Umbilical cord (tissue), 2 donors: Measurements from ENCODE around the gene PDZD2. TPM values are rescaled to one million over a fixed set of nuclear protein-coding genes. Genes with fewer than 3 reads are reported as not detected.
"Not testable (repeated sequence)": the region's sequence is repeated elsewhere in the genome, so short reads cannot be mapped to it uniquely, and the experiment has no call there.

Experiments used
- DNase-seq: peaks from one replicate; pipeline ENCODE4 v3.0.0-alpha.2; 2015; ENCODE audit warnings: low spot score
- total RNA-seq: library from RNA; depleted of rRNA; stranded (reverse); fragments of >200 nt; gene quantifications from one replicate; pipeline ENCODE4 v1.2.3, GENCODE V29; 2014; ENCODE audit warnings: low replicate concordance; ENCODE audit not compliant: insufficient read depth

Gene PDZD2
- total RNA-seq, 1 donor from 2014 or later = 5.5 TPM

GRCh38 chr5:31731710-31732301 is 92.9 kb downstream of the PDZD2 start:
- DNase-seq = no peak

GRCh38 chr5:31732821-31733220 is 93.9 kb downstream of the PDZD2 start:
- DNase-seq = not testable (repeated sequence)

GRCh38 chr5:31733371-31733770 is 94.4 kb downstream of the PDZD2 start:
- no peak for DNase-seq

DNA sequence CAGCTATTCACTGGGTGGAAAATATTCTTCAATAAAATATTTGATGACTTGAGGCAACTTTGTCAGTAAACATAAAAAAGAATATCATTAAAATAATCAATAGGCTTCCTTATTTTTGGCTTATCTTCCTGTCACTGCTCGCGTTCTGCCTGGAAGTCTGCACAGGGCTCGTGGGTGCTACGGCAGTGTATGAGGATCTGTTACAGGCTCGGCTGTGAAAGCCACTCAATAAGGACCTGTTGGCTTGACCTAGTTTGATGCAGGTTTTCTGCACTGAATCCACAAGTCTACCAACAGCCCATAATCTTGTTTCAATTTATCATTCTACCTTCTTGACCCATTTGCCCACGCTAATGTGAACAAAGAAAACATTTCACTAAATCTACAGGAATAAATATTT is 97.2 kb downstream of the PDZD2 start:
- no peak for DNase-seq

- DNase-seq = no peak
Measured at GRCh38 chr5:31738199-31738598, 99.3 kb downstream of the PDZD2 start.

DNA sequence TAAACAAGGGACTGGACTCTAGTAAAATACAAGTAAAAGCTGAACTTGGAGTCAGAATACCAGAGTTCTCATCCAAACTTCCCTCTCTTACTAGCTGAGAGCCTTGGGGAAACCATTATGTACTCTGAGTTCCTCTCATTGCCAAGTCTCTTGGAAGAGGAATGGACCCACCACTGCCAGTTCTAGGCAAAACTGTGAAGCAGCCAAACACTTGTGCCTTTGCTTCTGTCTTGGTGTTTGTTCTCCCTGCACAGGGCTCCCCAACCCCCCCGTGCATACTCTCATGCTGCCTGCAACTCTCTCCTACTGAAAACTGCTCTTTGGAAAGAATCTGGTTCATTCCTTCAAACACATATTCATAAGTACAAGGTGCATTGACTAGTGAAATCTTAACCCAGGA is 102.6 kb downstream of the PDZD2 start:
- DNase-seq = no peak

GRCh38 chr5:31743678-31744077 is 104.7 kb downstream of the PDZD2 start:
- DNase-seq = no peak

DNA sequence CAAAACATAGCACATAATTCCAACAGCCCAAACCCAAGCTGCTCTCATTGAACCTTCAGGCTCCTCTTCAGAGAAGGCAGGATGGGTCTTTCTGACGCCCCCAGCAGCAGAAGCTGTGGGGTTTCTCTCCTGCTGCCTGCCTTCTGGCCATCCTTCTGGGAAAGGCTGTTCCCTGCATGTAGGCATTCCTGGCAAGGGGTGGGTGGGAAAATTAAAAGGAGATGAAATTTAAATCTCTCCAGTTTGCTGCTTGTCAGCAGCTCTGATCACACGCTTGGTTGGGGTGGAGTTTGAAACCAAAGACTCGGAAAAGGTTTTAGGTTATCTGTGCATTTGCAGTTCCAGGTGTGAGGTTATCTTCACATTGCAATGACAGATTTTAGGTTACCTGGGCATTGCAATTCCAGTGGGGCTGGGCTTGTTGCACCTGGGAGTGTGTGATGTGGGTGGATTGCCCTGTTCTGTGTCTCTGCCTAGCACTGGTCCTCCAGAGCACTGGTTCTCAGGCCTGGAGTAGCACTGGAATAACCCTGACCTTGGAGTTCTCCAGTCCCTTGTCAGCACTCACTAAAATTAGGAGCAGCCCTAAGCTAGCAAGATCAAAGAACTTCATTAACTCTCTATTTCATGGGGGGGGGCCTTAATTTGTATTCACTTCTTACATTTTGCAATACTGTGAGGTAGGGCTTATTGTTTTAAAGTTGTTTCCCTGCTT is 109.7 kb downstream of the PDZD2 start:
- no peak for DNase-seq

DNA sequence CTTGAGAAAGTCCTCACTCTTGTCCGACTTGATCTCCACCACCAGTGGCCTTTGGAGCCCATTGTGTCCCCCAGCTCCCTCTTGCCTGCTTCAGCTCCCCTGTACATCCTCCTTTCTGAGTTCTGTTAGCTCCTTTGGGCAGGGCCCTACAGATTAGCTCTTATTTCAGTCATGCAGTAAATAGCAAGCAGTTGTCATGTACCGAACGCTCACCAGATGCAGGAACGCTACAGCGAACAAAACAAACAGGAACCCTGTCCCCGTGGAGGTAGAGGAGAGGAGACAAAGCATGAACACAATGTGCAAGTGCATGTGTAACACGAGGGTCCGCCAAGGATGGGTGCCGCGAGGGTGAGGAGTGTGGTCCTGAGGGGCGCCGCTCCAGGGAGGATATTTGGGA is 111.3 kb downstream of the PDZD2 start:
- no peak for DNase-seq

DNA sequence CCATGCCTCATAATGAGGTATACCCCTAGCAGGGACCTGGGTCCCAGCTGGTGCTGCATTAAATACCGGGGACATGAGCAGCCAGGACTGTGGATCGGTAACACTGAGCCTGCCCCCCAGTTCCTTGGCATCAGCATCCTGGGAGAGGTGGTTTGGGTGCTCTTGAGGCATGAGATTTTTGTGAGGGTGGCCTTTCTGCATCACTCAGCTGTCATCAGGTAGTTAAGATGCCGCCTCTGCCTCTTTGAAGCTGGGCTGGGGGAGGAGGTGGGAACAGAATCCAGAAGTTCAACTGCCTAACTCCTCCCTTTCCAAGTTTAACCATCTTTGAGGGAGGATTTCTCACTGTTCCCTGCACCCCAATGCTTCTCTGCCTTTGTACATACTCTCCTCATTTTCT is 112.7 kb downstream of the PDZD2 start:
- DNase-seq = no peak

GRCh38 chr5:31753700-31754357 is 114.9 kb downstream of the PDZD2 start:
- DNase-seq = no peak

- no peak for DNase-seq
Measured at GRCh38 chr5:31754358-31754704, 115.4 kb downstream of the PDZD2 start.

- DNase-seq = no peak
Measured at GRCh38 chr5:31754741-31755675, 116.1 kb downstream of the PDZD2 start.

DNA sequence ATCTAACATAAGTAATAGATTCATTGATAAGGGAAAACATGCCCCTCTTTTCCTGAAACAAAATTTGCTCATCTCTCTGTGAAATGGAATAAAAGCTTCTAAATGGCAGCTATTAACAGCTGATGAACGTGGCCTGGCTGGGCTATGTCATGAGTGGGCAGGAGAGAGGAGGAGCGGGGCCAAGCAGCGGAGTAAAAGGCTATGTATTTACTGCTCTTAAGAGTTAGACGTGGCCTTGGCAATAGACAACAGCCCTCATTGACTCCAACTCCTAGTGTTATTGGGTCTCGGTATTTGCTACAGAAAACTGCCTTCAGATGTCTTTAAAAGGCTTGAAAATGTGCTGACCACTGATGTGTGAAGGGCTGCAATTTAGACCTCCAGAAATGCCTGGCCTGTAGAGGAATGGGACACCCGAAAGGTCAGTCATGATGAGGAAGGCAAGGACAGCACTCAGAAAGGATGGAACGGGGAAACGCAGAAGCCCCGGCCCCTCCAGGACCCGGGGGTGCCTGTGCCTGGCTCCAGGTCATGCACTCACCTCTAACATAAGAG is 116.8 kb downstream of the PDZD2 start:
- DNase-seq = no peak

DNA sequence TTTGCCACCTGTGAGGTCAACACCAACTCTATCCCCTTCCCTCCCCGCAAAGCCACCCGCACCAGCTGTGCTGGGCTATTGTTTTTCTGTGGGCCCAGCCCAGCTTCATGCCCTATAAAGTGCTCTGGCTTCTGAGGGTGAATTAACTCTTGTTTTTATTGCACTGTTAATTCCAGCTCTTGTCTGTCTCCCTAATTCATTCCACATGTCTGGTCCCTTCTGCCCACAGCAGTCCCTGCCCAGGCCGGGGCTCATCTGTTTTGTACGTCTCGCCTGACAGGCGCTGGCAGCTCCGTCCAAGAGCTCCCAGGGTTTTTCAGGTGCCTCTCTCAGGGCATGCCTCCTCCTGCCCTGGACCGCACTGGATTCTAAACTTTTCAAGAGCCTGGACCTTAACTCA is 118.9 kb downstream of the PDZD2 start:
- no peak for DNase-seq

GRCh38 chr5:31758803-31759425 is 120.0 kb downstream of the PDZD2 start:
- no peak for DNase-seq

- no peak for DNase-seq
Measured at GRCh38 chr5:31759925-31760324, 121.0 kb downstream of the PDZD2 start.

DNA sequence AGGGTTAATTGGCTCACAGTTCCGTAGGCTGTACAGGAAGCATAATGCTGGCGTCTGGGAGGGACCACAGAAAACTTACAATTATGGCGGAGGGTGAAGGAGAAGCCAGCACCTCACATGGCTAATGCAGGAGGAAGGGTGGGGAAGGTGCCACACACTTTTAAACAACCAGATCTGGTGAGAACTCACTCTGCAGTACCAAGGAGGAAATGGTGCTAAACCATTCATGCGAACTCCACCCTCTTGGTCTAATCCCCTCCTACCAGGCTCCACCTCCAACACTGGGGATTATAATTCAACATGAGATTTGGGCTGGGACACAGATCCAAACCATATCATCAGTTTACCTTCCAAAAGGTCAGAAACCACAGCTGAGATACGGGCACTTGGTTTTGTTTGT is 122.9 kb downstream of the PDZD2 start:
- DNase-seq = no peak

DNA sequence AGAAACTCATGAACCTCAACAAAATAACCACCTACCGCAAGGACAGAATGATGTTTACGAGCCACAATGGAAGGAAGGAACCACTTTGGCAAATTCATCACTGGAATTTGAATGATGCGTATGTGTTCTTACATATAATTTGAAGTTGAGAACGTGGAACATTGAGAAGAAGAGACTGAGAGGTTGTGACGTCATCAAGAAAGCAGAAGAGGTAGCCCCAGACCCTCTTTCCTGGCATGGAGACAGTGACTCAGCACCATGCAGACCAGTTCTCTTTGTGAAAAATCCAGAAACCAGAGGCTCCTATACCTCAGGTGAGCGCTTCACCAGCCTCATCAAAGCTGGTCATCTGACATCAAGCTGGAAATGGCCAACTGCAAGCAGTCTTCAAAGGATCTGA is 124.5 kb downstream of the PDZD2 start:
- DNase-seq = no peak

DNA sequence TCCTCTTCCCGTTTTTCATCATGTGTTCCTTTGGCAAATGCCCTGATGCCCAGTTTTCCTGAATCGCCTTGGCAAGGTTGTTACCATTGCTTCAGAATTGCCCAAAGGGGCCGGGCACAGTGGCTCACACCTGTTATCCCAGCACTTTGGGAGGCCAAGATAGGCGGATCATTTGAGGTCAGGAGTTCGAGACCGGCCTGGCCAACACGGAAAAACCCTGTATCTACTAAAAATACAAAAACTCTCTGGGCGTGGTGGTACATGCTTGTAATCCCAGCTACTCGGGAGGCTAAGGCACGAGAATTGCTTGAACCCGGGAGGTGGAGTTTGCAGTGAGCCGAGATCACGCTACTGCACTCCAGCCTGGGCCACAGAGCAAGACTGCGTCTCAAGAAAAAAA is 125.8 kb downstream of the PDZD2 start:
- not testable (repeated sequence) for DNase-seq

DNA sequence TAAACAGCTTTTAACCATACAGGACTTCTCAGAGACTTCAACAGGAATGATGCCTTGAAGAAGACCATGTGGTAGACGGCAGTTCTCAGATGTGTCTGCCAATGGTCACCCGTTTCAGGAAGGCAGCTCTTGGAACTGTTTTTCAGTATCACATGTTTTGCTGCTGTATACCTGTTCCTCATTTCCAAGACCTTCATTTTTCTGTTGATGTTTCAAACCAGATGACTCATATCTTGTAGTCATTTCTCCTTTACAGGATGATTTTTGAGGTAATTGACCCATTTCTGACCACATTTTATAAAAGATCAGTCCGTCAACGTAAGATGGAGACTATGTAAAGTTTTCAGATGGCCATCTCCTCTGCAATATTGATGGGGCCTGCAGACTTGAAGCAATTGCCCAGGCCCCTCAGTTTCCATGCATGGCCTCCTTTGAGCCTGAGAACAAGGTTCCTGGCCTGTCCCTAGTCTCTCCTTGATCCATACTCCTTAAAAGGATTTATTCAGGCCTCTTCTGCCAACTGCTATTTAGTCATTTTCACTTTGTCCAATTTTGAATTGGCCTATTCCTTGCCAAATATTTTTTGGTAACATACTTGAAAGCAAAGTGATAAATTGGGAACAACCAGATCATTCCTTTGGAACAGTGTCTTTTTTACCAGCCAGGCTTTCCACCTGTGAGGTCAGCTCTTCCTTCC is 128.6 kb downstream of the PDZD2 start:
- DNase-seq = no peak
